Measurements from ENCODE around the gene RNF180. TPM values are rescaled to one million over a fixed set of nuclear protein-coding genes. Genes with fewer than 3 reads are reported as not detected.

Gene RNF180
- total and polyA plus RNA-seq, 2 donors (not counting 3 experiments of a cell fraction or from before 2014, with no cell fraction given): 0.62 to 5.6 TPM

DNA sequence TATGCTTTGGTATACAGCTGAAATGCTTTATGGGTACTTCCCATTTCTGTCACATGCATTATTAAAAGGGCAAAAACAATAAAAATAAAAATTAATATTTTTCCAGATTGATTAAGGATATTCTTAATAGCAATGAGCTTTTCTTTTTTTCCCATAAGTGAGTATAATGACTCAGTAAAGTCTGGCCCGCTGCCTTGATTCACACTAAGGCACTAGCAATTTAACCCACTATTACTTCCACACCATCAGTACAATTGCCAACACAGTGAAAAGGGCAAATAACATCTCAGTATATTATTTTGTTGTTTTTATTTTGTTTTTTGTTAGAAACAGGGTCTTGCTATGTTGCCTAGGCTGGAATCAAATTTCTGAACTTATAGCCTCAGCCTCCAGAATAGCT is 150.1 kb downstream of the RNF180 start:
- H3K27me3 ChIP-seq (ENCODE audit: control insufficient read depth in 2 of 2, insufficient read depth in 2 of 2, low read length in 2 of 2): no peaks in the 10 kb centered on the region
- TF ChIP-seq, protein P1, sequence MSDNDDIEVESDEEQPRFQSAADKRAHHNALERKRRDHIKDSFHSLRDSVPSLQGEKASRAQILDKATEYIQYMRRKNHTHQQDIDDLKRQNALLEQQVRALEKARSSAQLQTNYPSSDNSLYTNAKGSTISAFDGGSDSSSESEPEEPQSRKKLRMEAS (IDR thresholded peaks at IDR 0.05; ENCODE audit: insufficient read depth, insufficient read length): no peak
- TF ChIP-seq JUN (IDR thresholded peaks at IDR 0.05; ENCODE audit: borderline replicate concordance, insufficient read depth, insufficient read length, low read depth): no peak
- no peak for TF ChIP-seq GATA2 (IDR thresholded peaks at IDR 0.05; ENCODE audit: insufficient read depth, insufficient read length, low read depth, low read length)
- no peak for TF ChIP-seq POLR2AphosphoS5 (IDR thresholded peaks at IDR 0.05; ENCODE audit: insufficient read depth, low read depth, low read length)
- no peak for TF ChIP-seq FOS (IDR thresholded peaks at IDR 0.05; ENCODE audit: borderline replicate concordance, insufficient read depth, low read length)
- TF ChIP-seq, protein P2, sequence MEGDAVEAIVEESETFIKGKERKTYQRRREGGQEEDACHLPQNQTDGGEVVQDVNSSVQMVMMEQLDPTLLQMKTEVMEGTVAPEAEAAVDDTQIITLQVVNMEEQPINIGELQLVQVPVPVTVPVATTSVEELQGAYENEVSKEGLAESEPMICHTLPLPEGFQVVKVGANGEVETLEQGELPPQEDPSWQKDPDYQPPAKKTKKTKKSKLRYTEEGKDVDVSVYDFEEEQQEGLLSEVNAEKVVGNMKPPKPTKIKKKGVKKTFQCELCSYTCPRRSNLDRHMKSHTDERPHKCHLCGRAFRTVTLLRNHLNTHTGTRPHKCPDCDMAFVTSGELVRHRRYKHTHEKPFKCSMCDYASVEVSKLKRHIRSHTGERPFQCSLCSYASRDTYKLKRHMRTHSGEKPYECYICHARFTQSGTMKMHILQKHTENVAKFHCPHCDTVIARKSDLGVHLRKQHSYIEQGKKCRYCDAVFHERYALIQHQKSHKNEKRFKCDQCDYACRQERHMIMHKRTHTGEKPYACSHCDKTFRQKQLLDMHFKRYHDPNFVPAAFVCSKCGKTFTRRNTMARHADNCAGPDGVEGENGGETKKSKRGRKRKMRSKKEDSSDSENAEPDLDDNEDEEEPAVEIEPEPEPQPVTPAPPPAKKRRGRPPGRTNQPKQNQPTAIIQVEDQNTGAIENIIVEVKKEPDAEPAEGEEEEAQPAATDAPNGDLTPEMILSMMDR (IDR thresholded peaks at IDR 0.05; ENCODE audit: extremely low read depth in 1 of 2, insufficient read depth in 1 of 2, low read depth in 1 of 2, low read length in 2 of 2): no peak
- TF ChIP-seq MYC (IDR thresholded peaks at IDR 0.05; ENCODE audit: low read depth, low read length): no peak
- TF ChIP-seq EZH2 (IDR thresholded peaks at IDR 0.05; ENCODE audit: borderline replicate concordance, low read depth, low read length, severe bottlenecking): no peak
- TF ChIP-seq POLR2A (IDR thresholded peaks at IDR 0.05; ENCODE audit: low read depth, low read length): no peak
- H3K4me3 ChIP-seq (replicated peaks in 1 of 3; ENCODE audit: insufficient read depth in 1 of 3, low read depth in 1 of 3, low read length in 3 of 3): no peak overlapping the region
- H3K9ac ChIP-seq (replicated peaks; ENCODE audit: extremely low read depth, insufficient read depth, low read length): no peak overlapping the region
- dilution Hi-C loops (cut with MboI; ENCODE audit: extremely low pct_ligation_motif_present, low sequenced_read_pairs) (no loop called here), intact Hi-C loops (cut with micrococcal nuclease) (no loop called here)
- no peak overlapping the region for H3K27ac ChIP-seq (ENCODE audit: insufficient read depth, low read depth, low read length)
- ChIA-PET POLR2A (no interaction called here), CTCF (interaction anchor here (0.6 to 0.8 kb wide), 2 partner anchors 86 to 195 kb away, joined by 3 read pairs; no protein-coding TSS in a partner anchor)
- no peaks in the 10 kb centered on the region for H3K9me3 ChIP-seq (replicated peaks; ENCODE audit: control insufficient read depth, insufficient read depth, low read length)
- H3K79me2 ChIP-seq (ENCODE audit: control insufficient read depth, insufficient read depth, low read length): no peaks in the 10 kb centered on the region
- DNase-seq (ENCODE audit: low read depth, low spot score) (no peak), FAIRE-seq (no peak)
- H3K9me1 ChIP-seq (replicated peaks; ENCODE audit: control insufficient read depth, extremely low read depth, insufficient read depth, low read length): no peaks in the 10 kb centered on the region
- BruUV-seq (replicated peaks): no TSS peak
- H4K20me1 ChIP-seq (replicated peaks; ENCODE audit: control insufficient read depth, extremely low read depth, insufficient read depth, low read length): no peaks in the 10 kb centered on the region
- peaks cover 4% of the 10 kb centered on the region for H3K4me1 ChIP-seq (ENCODE audit: control insufficient read depth, extremely low read depth, insufficient read depth, low read length)
- no peaks in the 10 kb centered on the region for H3K36me3 ChIP-seq (ENCODE audit: control insufficient read depth in 2 of 2, extremely low read depth in 1 of 2, insufficient read depth in 2 of 2, low read length in 2 of 2)
- no peak overlapping the region for H2AFZ ChIP-seq (ENCODE audit: low read depth, low read length)
- H3K4me2 ChIP-seq (ENCODE audit: insufficient read depth, low read length): no peak overlapping the region

Data from endothelial cell of umbilical vein (primary cell).